Activated CD8-positive, alpha-beta T cell treated with anti-CD3 and anti-CD28 coated beads for 36 hours (primary cell): ENCODE results near the gene TFR2. TPM values are rescaled to one million over a fixed set of nuclear protein-coding genes. Genes with fewer than 3 reads are reported as not detected.

Source experiments
- ATAC-seq: fragments of 200-7000 bp; cut with Tn5 transposase; one replicate; pipeline ENCODE4 v1.10.0; 2021; ENCODE audit warnings: mild to moderate bottlenecking, moderate library complexity
- CTCF ChIA-PET: fragments of 350-600 bp; sonication (Branson Sonifier 250); formaldehyde crosslinking; loops from one replicate; lab custom pipeline; 2021; ENCODE audit warnings: antibody characterized with exemption; lab: Charles Lee
- POLR2A ChIA-PET: fragments of 350-600 bp; sonication (Branson Sonifier 250); formaldehyde crosslinking; loops from one replicate; lab custom pipeline; 2021; ENCODE audit warnings: antibody characterized with exemption; lab: Charles Lee
- DNase-seq: peaks from one replicate; pipeline ENCODE4 v3.0.0-alpha.2; 2020
- H3K27ac Mint-ChIP-seq: one replicate; pipeline ENCODE4 v1.8.0; 2021; ENCODE audit warnings: mild to moderate bottlenecking, mixed read lengths
- H3K27me3 Mint-ChIP-seq: one replicate; pipeline ENCODE4 v1.8.0; 2021; ENCODE audit warnings: mixed read lengths
- H3K36me3 Mint-ChIP-seq: one replicate; pipeline ENCODE4 v1.8.0; 2021; ENCODE audit warnings: low read depth, mixed read lengths
- H3K4me1 Mint-ChIP-seq: one replicate; pipeline ENCODE4 v1.8.0; 2021; ENCODE audit warnings: low read depth, mixed read lengths
- H3K4me3 Mint-ChIP-seq: one replicate; pipeline ENCODE4 v1.8.0; 2021; ENCODE audit warnings: mild to moderate bottlenecking, moderate library complexity, mixed read lengths
- H3K9me3 Mint-ChIP-seq: one replicate; pipeline ENCODE4 v1.8.0; 2021; ENCODE audit warnings: mixed read lengths
- CTCF ChIP-seq: fragments of 200-600 bp; IDR thresholded peaks from one replicate; pipeline ENCODE4 v1.8.0; 2022; ENCODE audit warnings: antibody characterized with exemption, mild to moderate bottlenecking
- intact Hi-C: fragments of 100-400 bp; cut with micrococcal nuclease; formaldehyde crosslinking; loops from one replicate; pipeline ENCODE4 v1.10.0; 2022
- total RNA-seq, 2 experiments: library from RNA; stranded (reverse); gene quantifications; one replicate each; pipeline ENCODE4 v1.2.3, GENCODE V29; 2021

TFR2 gene
- total RNA-seq, 2 experiments from 2014 or later = 11.3 to 11.9 TPM

GRCh38 chr7:100675105-100675451, 33.7 kb upstream of the TFR2 start:
- peak overlapping the region; percentile 90 for H3K27ac Mint-ChIP-seq
- H3K4me1 Mint-ChIP-seq = peaks cover 17% of the 10 kb centered on the region
- intact Hi-C loops = loop anchor here (10.0 kb wide), 1 partner anchor 70 kb away; the partner anchor contains the start of gene PCOLCE
- H3K9me3 Mint-ChIP-seq = no peaks in the 10 kb centered on the region
- ATAC-seq (no peak), DNase-seq (peak; percentile 46)
- peak overlapping the region; percentile 94 for H3K4me3 Mint-ChIP-seq
- no peaks in the 10 kb centered on the region for H3K27me3 Mint-ChIP-seq
- ChIA-PET POLR2A (interaction anchor here (0.6 to 7.7 kb wide), 7 partner anchors 8 to 136 kb away, joined by 3 to 94 read pairs (median 3); partner anchors contain the start of genes AGFG2 and GIGYF1), CTCF (interaction anchor here (1.1 to 10.9 kb wide), 3 partner anchors 16 to 90 kb away, joined by 4 to 105 read pairs (median 4); partner anchors contain the start of gene POP7)
- no peak for TF ChIP-seq CTCF
- H3K36me3 Mint-ChIP-seq = peaks cover 25% of the 10 kb centered on the region

- ChIA-PET CTCF (interaction anchor here (0.6 to 10.9 kb wide), 5 partner anchors 16 to 229 kb away, joined by 3 to 105 read pairs (median 4); partner anchors contain the start of genes POP7 and SLC12A9), POLR2A (interaction anchor here (0.6 to 7.7 kb wide), 7 partner anchors 9 to 135 kb away, joined by 3 to 94 read pairs (median 3); partner anchors contain the start of genes AGFG2 and GIGYF1)
- Mint-ChIP-seq H3K4me1 (peaks cover 16% of the 10 kb centered on the region), H3K36me3 (peaks cover 22% of the 10 kb centered on the region), H3K27me3 (no peaks in the 10 kb centered on the region), H3K4me3 (peak overlapping the region; percentile 94), H3K9me3 (no peaks in the 10 kb centered on the region), H3K27ac (peak overlapping the region; percentile 90)
- intact Hi-C loops = loop anchor here (10.0 kb wide), 1 partner anchor 70 kb away; the partner anchor contains the start of gene PCOLCE
- DNase-seq (peak; percentile 47), ATAC-seq (no peak)
- no peak for TF ChIP-seq CTCF
Observed at GRCh38 chr7:100674411-100675104, 33.2 kb upstream of the TFR2 start.

- H3K27ac Mint-ChIP-seq = peak overlapping the region; percentile 90
Observed at GRCh38 chr7:100673942-100674410, 32.6 kb upstream of the TFR2 start.

GRCh38 chr7:100673302-100673941, 32.1 kb upstream of the TFR2 start, which contains the start of gene GNB2:
TSS of gene GNB2 (plus strand) at chr7:100673740. CDS start at chr7:100676266, 2,526 bp downstream.
- DNase-seq (peak; percentile 99), ATAC-seq (peak; percentile 75)
- TF ChIP-seq CTCF = no peak
- no peaks in the 10 kb centered on the region for H3K9me3 Mint-ChIP-seq
- peaks cover 11% of the 10 kb centered on the region for H3K4me1 Mint-ChIP-seq
- peak within 1 kb of the TSS; percentile 95 for H3K27ac Mint-ChIP-seq
- H3K4me3 Mint-ChIP-seq = peak within 1 kb of the TSS; percentile 94
- ChIA-PET POLR2A (interaction anchor here (1.0 to 1.3 kb wide), 2 partner anchors 9 to 17 kb away, joined by 3 to 7 read pairs; no protein-coding TSS in a partner anchor), CTCF (interaction anchor here (1.0 to 1.2 kb wide), 3 partner anchors 19 to 44 kb away, joined by 4 to 7 read pairs (median 5); no protein-coding TSS in a partner anchor)
- intact Hi-C loops = loop anchor here (10.0 kb wide), 1 partner anchor 69 kb away; the partner anchor contains the start of gene PCOLCE
- no peaks in the 10 kb centered on the region for H3K27me3 Mint-ChIP-seq
- peaks cover 18% of the 10 kb centered on the region for H3K36me3 Mint-ChIP-seq

More at GRCh38 chr7:100673942-100674410, 32.6 kb upstream of the TFR2 start:
- Mint-ChIP-seq H3K27me3 (no peaks in the 10 kb centered on the region), H3K4me1 (peaks cover 12% of the 10 kb centered on the region), H3K9me3 (no peaks in the 10 kb centered on the region), H3K4me3 (peak overlapping the region; percentile 94), H3K36me3 (peaks cover 19% of the 10 kb centered on the region)
- DNase-seq = peak; percentile 49
- intact Hi-C loops = loop anchor here (10.0 kb wide), 1 partner anchor 69 kb away; the partner anchor contains the start of gene PCOLCE
- POLR2A ChIA-PET = interaction anchor here (0.9 to 7.7 kb wide), 3 partner anchors 9 to 69 kb away, joined by 3 to 94 read pairs (median 3); partner anchors contain the start of gene GIGYF1
- TF ChIP-seq CTCF = no peak
- ATAC-seq = no peak
- CTCF ChIA-PET = interaction anchor here (0.6 to 10.9 kb wide), 4 partner anchors 17 to 229 kb away, joined by 3 to 105 read pairs (median 4); partner anchors contain the start of genes POP7 and SLC12A9
